ENCODE results near the gene MIEF2. TPM values are rescaled to one million over a fixed set of nuclear protein-coding genes. Genes with fewer than 3 reads are reported as not detected.

MIEF2 gene
- total RNA-seq, 6 experiments from 2014 or later = 13.3 to 19.9 (median 16.6) TPM

GRCh38 chr17:18224053-18224386 lies 36.4 kb upstream of the MIEF2 start:
- no peak overlapping the region for H3K4me3 Mint-ChIP-seq
- H3K27me3 Mint-ChIP-seq (ENCODE audit: insufficient read depth) = no peaks in the 10 kb centered on the region; the same call in none of the 2 replicates
- peaks cover 57% of the 10 kb centered on the region for H3K4me1 Mint-ChIP-seq (ENCODE audit: low read depth)
- peaks cover 6% of the 10 kb centered on the region for H3K36me3 Mint-ChIP-seq (ENCODE audit: low read depth)
- no peak for DNase-seq
- no peak overlapping the region for H3K27ac Mint-ChIP-seq
- H3K9me3 Mint-ChIP-seq = no peaks in the 10 kb centered on the region
- TF ChIP-seq, protein P1, sequence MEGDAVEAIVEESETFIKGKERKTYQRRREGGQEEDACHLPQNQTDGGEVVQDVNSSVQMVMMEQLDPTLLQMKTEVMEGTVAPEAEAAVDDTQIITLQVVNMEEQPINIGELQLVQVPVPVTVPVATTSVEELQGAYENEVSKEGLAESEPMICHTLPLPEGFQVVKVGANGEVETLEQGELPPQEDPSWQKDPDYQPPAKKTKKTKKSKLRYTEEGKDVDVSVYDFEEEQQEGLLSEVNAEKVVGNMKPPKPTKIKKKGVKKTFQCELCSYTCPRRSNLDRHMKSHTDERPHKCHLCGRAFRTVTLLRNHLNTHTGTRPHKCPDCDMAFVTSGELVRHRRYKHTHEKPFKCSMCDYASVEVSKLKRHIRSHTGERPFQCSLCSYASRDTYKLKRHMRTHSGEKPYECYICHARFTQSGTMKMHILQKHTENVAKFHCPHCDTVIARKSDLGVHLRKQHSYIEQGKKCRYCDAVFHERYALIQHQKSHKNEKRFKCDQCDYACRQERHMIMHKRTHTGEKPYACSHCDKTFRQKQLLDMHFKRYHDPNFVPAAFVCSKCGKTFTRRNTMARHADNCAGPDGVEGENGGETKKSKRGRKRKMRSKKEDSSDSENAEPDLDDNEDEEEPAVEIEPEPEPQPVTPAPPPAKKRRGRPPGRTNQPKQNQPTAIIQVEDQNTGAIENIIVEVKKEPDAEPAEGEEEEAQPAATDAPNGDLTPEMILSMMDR (IDR thresholded peaks at IDR 0.05) = no peak

- DNase-seq = no peak
- H3K4me3 Mint-ChIP-seq = peak overlapping the region; percentile 83
- TF ChIP-seq, protein P1 (IDR thresholded peaks at IDR 0.05) = no peak
- peaks cover 53% of the 10 kb centered on the region for H3K4me1 Mint-ChIP-seq (ENCODE audit: low read depth)
- H3K36me3 Mint-ChIP-seq (ENCODE audit: low read depth) = peaks cover 6% of the 10 kb centered on the region
- no peaks in the 10 kb centered on the region for H3K9me3 Mint-ChIP-seq
- no peaks in the 10 kb centered on the region; the same call in 1 of the 2 replicates for H3K27me3 Mint-ChIP-seq (ENCODE audit: insufficient read depth)
- H3K27ac Mint-ChIP-seq = peak overlapping the region; percentile 86
Observed at GRCh38 chr17:18224387-18225120, 35.9 kb upstream of the MIEF2 start.

GRCh38 chr17:18225121-18225641 lies 35.3 kb upstream of the MIEF2 start, which contains the start of gene LLGL1:
TSS of gene LLGL1 (plus strand) at chr17:18225635. CDS start at chr17:18225683, 48 bp downstream.
- TF ChIP-seq, protein P1 (IDR thresholded peaks at IDR 0.05) = no peak
- H3K27ac Mint-ChIP-seq = peak within 1 kb of the TSS; percentile 91
- H3K9me3 Mint-ChIP-seq = no peaks in the 10 kb centered on the region
- peak within 1 kb of the TSS; percentile 98 for H3K4me3 Mint-ChIP-seq
- DNase-seq = peak; percentile 93
- peaks cover 53% of the 10 kb centered on the region for H3K4me1 Mint-ChIP-seq (ENCODE audit: low read depth)
- peaks cover 6% of the 10 kb centered on the region for H3K36me3 Mint-ChIP-seq (ENCODE audit: low read depth)
- H3K27me3 Mint-ChIP-seq (ENCODE audit: insufficient read depth) = no peaks in the 10 kb centered on the region; the same call in 1 of the 2 replicates

GRCh38 chr17:18225642-18226283 lies 34.7 kb upstream of the MIEF2 start:
- H3K27me3 Mint-ChIP-seq (ENCODE audit: insufficient read depth) = no peaks in the 10 kb centered on the region; the same call in 1 of the 2 replicates
- TF ChIP-seq, protein P1 (IDR thresholded peaks at IDR 0.05) = no peak
- H3K27ac Mint-ChIP-seq = peak overlapping the region; percentile 91
- peaks cover 49% of the 10 kb centered on the region for H3K4me1 Mint-ChIP-seq (ENCODE audit: low read depth)
- no peaks in the 10 kb centered on the region for H3K9me3 Mint-ChIP-seq
- H3K4me3 Mint-ChIP-seq = peak overlapping the region; percentile 98
- DNase-seq = no peak
- H3K36me3 Mint-ChIP-seq (ENCODE audit: low read depth) = peaks cover 6% of the 10 kb centered on the region

- DNase-seq = no peak
- peaks cover 42% of the 10 kb centered on the region for H3K4me1 Mint-ChIP-seq (ENCODE audit: low read depth)
- peaks cover 6% of the 10 kb centered on the region for H3K36me3 Mint-ChIP-seq (ENCODE audit: low read depth)
- peak overlapping the region; percentile 91 for H3K27ac Mint-ChIP-seq
- peak overlapping the region; percentile 98 for H3K4me3 Mint-ChIP-seq
- H3K27me3 Mint-ChIP-seq (ENCODE audit: insufficient read depth) = no peaks in the 10 kb centered on the region; the same call in 1 of the 2 replicates
- TF ChIP-seq, protein P1 (IDR thresholded peaks at IDR 0.05) = no peak
- H3K9me3 Mint-ChIP-seq = no peaks in the 10 kb centered on the region
Observed at GRCh38 chr17:18226284-18226945, 34.0 kb upstream of the MIEF2 start.
